Kasumi-1 (cell line): Measurements from ENCODE around the gene APLN.

Source experiments
- DNase-seq, 2 experiments: peaks; one replicate each; lab custom pipeline; 2025; lab: John Stamatoyannopoulos, UW

The APLN gene, protein sequence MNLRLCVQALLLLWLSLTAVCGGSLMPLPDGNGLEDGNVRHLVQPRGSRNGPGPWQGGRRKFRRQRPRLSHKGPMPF

DNA sequence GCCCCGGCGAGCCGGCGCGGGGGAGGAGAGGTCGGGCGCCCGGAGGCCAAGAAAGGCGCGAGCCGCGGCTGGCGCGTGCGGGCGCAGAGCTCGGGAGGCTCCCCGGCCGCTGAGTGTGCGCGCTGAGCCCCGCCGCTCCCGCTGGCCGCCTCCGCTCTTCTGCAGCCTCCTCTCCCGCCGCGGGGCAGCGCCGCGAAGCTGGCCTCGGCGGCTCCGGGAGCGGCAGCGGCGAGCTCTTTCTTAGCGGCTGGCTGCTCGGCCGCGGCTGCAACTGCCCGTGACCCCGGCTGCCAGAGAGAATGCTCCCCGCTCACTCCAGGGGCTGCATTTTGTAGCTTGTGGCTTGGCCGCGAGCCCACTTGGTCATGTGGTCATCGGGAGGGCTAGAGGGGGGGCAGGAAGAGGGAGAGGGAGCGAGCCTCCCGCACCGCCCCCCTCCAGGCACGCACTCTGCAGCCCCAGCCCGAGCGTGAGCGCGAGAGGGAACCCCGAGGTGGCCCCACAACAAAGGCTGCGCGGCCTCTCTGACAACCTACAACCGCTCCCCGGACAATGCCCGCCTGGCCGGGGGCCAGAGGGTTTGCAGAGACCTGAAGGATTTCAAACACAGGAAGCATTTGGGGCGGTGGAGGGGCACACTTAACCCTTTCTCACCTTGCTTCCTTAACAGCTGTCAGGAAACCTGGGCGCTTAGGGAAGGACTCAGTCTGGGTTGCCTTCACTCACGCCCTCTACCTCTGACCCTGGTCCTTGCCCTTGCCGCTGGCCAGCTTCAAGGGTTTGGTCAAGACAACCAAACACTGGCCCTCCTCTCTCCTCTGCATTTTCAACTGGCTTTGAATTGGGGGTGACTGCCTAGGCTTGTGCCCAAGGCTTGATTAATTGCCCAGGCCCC lies at the start of gene APLN:
Gene APLN (minus strand): TSS at position 305 of the 895 bp plus-strand sequence. CDS start 326 bp downstream, outside the sequence.
- DNase-seq = no peak

DNA sequence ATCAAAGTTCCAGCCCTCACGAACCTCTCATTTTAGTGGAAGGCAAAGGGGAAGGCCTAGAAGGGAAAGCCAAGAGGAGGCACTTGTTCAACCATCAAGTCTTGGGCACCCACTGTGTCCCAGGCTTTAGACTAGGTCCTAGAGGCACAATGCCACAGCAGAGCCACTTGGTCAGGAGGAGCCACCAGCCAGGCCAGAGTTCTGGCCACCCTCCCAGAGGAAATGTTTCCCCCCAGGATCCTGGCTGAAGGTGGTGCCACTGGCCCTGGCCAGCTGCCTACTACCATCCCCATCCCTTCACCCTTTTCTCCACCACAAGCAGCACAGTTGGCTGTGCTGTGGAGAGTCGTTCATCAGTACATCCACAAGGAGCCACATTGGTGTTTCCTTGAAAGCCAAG lies 49.7 kb upstream of the APLN start:
- DNase-seq = no peak

DNA sequence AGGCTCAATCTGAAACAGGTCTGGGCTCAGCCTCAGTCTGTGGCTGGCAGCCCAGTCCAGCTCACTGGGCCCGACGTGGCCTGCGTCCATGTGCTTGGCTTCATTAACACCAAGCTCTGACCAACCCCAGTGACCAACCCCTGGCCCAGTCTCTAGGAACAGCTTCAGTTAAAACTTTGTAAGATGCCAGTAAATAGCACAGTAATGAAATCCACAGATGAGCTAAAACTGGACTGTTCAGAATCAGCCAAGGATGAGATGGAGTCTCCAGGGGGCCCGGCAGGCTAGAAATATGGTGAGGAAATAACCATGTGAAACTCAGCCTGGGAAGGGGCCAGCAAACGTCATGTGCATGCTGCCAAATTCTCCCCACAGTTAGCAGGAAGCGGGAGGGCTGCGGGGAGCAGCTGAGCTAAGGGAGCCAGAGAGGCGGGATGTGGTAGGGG lies 46.9 kb upstream of the APLN start:
- DNase-seq = no peak

DNA sequence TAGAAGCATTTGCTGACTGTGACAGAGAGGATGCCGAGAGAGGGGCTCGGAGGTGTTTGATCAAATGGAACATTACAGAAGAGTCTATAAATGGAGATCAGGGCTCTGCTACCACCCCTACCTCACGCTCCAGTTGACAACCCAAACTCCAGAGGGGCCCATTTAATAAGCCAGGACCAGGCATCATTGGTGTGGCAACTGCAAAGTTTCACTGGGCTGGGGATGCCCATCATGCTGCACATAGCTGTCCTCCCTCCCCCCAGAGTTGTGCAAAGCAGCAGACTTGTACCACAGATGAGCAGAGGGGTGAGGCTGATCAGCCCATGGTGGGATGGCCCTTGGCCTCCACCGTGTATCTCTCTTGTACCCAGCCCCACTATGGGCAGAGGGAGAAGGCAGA lies 45.8 kb upstream of the APLN start:
- no peak for DNase-seq

DNA sequence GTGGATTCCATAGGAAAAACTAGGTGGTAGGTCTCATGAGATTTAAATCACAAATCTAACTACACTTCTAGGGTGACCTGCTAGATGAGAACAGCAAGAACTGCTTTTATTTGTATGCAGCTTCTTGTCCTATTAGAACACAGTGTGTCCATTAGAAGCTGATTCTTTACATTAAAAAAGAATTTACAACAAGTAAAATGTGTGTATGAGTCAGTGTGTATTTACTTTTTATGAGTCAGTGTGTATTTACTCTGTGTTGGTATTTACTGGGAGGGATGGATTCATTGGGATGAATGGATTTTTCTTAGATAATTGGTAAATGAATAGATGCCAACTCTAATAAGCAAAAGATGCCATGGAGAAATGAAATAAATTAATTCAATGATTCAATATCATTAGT lies 43.4 kb upstream of the APLN start:
- DNase-seq = no peak

DNA sequence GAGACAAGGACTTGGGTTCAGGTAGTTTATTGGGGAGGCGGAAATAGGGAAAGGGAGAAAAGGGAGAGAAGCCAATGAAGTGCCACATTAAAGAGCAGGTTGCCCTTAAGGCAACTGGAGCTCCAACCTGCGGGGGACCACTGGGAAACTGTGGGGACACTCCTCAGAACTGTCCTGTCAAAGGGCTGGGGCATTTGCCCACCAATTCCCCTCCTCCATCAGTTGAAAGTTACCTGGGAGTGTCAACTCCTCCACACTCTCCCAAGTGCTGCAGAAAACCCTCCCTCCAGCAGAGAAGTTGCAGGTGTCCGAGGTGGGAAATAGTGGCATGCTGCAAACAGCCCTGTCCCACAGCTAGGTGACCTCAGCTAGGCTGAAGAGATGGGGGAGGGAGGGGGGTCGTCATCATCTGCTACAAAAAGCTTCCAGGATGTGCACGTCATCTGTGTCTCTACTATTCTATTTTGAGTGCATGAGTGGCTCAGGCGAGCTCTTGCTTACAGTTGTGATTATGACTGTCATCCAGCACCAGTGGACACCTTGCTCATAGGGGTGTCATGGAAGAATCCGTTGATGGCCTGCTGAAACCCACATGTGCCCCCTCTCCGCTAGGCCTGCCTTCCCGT lies 42.6 kb upstream of the APLN start:
- no peak for DNase-seq

DNA sequence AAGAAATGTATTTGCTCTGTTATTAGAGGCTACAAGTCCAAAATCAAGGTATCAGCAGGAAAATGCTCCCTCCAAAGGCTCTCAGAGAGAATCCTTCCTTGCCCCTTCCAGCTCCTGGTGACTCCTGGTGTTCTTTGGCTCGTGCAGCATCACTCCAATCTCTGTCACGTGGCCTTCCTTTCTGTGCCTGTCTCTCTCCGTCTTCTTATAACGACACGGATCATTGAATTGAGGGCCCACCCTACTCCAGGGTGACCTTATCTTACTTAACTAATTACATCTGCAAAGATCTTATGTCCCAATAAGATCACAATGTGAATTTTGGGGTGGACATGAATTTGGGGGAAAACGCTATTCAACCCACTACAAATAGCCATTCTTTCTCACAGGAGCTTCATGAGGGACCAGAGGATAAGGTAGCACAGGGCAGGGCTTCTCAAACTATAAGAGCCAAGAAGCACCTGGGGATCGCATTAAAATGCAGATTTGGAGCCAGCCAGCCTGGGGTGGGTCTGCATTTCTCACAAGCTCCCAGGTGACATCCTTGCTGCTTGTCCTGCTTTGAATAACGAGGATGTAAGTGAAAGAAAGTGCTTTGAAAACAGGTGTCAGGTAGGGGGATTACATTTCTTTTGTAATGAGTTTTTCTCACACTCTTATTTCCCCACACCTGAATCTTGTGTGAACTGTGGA lies 41.9 kb upstream of the APLN start:
- no peak for DNase-seq

DNA sequence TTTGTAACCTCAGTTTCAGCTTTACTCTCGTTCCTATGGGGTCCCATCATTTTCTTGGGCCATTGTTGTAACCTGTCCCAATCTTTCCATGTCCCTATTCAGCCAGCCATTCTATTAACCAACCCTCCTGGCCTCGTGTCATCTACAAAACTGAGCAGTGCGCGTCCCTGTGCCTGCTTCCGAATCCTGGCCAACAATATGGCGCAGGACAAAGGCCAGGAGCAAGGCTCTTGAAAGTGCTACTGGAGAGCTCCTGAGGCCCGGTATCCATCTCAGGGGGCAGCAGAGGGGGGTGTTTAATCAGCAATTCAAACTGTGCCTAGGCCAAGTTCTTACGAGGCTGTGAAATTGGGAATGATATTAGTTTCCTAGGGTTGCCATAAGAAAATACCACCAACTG lies 41.2 kb upstream of the APLN start:
- DNase-seq = no peak

DNA sequence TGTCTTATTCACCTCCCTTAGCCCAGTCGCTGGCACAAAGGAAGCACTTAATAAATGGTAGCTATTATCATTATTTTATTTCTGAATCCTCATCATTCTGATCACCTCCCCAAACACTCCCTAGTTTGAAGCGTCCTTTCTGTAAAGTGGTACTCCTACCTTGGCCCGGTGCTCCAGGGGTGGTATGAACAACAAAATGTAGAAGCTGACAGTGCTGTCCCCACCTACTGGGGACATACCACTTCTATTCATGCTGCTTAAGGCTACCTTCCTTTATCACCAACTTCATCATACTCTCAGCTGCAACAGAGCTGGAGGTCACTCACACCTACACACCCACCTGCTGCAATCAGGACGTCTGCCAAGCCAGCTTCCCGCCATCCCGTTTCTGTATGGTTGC lies 40.8 kb upstream of the APLN start:
- no peak for DNase-seq

DNA sequence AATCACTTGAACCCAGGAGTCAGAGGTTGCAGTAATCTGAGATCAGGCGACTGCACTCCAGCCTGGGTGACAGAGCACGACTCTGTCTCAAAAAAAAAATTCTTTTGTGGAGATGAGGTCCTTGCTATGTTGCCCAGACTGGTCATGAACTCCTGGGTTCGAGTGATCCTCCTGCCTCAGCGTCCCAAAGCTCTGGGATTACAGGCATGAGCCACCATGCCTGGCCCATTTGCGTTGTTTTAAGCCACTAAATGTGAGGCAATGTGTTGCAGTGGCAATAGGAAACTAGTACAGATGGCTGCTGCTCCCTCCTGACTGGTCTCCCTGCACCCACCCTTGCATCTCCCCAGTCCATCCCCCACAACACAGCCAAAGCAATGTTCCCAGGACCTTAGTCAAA lies 40.0 kb upstream of the APLN start:
- no peak for DNase-seq

DNA sequence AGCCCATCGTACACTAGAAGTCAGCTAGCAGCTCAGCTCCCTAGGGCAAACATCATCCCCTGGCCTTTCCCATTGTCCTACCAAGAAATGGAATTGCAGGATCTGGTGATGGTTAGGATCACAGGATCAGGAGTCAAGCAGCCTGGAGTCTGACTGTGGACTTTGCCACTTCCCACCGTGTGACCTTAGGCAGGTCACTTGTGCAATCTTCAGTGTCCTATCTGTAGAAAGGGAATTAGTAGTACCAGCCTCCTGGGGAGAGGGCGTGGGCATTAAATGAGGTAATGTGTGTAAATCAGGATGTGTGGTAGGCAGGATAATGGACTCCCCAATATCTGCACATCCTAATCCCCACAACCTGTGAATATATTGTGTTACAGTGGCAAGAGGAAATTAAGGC lies 38.6 kb upstream of the APLN start:
- no peak for DNase-seq

DNA sequence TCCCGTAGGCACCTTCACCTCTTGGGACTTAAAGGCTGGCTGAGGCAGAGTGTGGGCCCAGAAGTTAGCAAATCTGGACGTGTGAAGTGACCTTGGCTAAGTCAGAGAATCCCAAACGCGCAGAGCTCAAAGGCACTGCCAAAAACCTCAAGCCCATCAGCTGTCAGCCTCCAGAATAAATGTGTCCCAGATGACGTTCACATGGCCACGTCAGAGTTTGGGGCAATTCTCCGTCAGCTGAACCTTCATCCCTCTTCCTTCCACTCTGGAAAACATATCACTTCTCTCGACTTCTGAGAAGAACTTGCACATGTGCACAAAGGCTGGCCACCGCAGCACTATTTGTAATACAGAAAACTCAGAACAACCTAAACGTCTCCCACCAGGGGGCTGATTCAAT lies 35.7 kb upstream of the APLN start:
- DNase-seq = no peak

DNA sequence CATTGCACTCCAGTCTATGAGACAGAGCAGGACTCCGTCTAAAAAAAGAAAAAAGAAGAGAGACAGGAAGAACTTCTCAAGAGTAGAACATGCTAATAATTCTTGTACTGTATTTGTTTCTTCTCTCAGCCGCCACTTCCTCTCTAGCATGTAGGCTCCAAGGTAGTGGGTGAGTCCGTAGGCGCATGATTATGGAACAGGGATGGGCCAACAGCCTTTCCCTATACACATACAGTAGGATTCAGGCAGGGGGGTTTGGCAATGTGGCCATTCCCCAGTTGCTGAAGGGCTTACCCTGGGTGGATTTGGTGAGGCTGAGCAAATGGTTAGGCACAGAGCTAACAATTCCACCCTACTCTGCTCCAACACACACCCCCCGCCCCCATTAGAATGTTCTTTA lies 35.0 kb upstream of the APLN start:
- DNase-seq = no peak

DNA sequence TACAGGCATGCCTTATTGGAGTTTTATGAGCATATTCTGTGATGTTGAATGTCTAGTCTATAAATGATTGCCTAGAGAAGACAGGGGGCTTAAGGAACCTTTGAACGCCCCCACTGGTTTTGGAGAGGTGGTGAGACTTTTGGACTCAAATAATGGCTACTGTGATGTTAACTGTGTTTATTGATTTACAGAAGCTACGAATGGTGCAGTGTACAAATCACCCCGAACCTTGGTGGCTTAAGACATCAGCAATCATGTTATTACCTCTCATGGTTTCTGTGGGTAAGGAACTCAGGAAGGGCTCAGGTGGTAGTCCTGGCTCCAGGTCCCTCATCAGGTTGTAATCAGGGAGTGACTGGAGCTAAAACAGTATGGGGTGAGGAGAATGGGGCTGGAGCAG lies 33.3 kb upstream of the APLN start:
- DNase-seq = no peak

DNA sequence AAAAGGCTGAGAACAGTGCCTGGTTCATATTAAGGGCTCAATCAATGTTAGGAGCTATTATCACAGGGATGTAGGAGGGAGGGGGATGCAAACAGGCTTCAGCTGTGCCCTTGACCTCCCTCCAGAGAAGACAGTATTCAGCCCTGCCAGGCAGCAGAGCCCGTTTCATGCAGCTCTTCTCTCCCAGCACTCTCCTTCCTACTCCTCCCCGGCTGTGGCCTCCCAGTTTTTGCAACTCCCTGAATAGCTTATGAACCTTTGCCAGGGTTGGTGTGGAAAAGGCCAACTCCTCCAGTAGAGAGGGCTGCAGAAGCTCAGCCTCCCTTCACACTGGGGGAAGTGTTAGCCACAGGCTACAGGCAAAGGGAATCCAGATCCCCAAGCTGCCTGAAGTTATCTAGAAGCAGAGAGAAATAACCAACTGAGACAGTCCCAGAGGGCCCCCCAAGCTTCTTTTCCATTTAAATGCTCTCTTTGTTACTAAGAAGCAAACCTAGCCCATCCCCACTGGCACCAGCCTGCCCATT lies 31.7 kb upstream of the APLN start:
- DNase-seq = no peak

DNA sequence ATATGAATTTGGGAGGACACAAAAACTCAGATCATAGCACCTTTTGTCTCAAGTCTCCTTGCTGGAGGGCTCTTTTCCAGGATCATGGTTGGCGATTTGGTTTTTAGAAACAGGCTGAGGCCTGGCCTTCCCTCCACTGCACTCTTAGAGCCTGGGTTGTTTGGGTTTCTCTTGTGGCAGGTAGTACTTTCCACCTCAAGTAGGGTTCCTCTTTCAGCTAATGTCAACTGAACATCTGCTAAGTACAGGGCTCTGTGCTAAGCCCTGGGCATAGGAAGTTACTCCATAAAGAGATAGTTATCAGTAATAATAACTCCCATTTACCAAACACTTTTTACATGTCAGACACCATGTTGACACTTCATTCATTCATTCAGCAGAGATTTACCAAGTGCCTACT lies 28.2 kb upstream of the APLN start:
- DNase-seq = no peak

DNA sequence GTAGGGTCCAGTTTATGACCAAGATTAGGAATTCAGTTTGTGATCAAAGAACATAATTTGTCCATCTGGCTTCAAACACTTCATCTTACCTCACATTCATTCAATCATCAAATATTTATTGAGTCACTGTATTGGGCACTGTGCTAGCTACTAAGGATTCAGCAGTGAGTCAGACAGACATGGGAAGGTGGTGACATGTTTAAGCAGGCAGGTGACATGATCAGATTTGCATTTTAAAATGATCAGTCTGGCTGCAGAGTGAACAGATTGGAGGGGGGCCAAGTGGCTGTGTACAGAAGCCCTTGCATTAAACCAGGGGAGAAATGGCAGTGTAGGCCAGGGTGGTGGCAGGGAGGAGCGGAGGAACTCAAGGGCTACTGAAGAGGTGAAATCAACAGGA lies 25.1 kb upstream of the APLN start:
- no peak for DNase-seq

DNA sequence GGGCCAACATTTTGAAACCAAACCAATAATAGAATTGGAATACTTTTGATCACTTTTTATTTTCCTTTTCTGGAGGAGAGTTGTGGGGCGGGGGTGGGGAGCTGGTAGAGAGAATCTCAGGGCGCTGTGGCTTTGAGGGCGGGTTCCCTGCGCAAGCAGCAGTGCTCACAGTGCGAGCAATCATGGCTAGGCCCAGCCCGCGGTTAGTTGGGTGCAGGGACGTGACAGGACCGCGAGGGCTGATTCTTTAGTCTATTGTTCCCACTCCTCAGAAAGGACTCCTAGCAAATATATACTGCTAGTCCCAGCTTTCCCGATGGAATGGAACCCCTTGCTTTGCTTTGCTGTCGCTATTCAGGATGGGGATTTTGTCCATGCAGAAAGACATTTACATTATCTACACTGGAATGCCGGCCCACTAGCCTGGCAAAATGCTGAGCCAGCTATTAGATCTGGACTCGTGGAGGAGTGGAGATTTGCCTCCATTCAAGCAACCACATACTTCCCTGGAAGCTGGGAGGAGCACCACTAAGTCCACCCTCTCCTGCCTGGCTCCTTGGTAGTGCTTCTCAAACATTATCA lies 23.9 kb upstream of the APLN start:
- DNase-seq = no peak

DNA sequence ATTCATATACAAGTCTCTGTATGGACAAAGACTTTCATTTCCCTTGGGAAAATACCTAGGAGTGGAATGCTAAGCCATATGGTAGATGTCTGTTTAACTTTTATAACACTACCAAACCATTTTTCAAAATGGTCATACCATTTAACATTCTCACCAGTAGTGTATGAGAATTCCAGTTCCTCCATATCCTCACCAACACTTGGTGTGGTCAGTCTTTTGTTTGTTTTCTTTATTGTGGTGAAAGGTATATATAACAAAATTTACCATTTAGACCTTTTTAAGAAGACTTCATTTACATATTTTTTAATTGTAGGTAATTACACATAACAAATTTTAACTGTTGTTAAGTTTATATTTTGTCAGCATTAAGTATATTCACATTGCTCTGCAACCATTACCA lies 12.7 kb upstream of the APLN start:
- no peak for DNase-seq

DNA sequence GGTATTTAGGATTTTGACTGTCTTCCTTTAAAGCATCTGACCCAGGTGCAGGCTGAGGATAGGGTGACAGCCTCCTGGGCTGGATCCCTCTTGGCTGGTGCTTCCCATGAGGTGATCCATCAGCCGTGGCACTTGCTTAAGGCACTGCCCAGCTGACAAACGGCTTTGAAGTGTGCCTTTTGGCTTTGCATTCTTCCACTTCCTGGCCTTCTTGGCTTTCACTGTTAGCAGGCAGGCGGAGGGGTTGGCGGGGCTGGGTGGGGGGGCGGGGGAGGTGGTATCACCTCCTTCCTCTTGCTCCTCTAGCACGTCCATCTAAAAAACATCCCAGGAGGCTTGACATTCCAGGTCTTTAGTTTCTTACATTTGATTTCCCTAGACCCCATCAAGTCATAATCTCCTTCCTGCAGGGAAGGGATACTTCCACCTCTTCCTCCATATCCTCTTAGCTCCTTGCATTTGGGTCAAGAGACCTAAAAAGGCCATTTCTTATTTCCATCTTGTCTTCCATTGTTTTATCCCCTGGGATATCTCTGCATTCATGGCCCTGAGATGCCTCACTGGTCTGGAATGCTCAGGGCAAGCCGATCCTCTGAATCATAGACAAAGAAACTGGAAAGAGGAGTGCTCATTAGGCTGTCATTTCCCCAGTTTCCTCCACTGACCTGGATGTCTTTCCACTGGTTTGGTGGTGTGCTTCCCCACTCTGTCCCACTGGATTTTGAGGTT lies 11.3 kb upstream of the APLN start:
- DNase-seq = no peak

DNA sequence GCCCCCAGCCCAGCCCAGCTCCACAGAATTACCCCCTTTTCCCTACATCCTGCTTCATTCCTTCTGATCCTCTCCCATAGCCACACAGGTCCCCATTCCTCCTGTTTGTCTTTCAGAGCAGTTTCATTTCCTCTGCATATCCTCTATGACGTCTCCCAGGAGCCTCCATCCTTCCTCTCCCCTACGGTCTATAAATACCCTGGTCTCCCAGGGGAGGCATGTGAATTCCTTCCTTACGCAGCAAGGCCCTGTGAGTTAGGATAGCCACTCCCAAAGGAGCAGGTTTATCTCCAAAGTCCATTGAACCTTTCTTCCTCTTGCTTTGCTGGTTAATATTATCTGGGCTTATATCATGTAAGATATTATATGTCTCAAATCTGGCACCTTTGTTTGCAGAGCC lies 8.4 kb upstream of the APLN start:
- DNase-seq = no peak

DNA sequence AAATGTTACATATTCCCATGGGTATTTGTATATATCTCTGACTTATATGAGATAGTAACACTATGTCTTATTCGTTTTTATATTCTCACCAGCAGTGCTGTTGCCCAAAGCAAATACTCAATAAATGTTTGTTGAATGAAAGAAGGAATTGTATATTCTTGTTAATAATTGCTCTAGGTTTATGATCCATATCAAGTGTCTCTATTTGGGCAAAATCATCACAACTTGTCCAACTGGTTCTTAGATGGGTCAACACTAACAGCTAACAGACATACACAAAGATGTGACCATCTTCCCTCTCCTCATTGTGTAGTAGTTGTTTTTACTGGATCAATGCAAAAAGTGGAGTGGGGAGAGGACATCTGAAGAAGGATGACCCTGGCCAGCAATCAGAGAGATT lies 6.6 kb upstream of the APLN start:
- DNase-seq = no peak
